GM18519 (cell line): ENCODE results near the gene CHRNA1.

Source experiments
- ATAC-seq: cut with Tn5 transposase; IDR thresholded peaks from one replicate; pipeline ENCODE4 v1.9.1; 2021; ENCODE audit warnings: mild to moderate bottlenecking, moderate library complexity; ENCODE audit not compliant: unreplicated experiment, low FRiP score

CHRNA1 gene

DNA sequence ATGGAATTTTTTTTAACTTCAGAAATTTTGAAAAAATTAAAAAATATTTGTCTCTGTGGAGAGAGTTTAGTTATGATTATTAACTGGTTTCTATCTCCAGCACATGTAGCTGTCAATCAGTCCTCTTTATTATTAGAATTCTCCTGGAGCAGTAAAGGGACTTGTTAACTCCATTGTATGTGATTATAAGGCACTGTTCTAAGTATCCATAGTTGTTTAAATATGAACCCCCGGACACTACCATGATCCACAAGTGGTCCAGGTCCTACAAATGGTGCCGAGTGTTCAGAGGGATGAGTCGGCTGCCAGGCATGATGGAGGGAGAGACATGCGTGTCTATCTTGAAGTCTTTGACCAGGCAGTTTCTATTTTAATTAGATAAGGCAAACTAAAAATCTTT is 492 bp downstream of the CHRNA1 start:
- no peak for ATAC-seq

DNA sequence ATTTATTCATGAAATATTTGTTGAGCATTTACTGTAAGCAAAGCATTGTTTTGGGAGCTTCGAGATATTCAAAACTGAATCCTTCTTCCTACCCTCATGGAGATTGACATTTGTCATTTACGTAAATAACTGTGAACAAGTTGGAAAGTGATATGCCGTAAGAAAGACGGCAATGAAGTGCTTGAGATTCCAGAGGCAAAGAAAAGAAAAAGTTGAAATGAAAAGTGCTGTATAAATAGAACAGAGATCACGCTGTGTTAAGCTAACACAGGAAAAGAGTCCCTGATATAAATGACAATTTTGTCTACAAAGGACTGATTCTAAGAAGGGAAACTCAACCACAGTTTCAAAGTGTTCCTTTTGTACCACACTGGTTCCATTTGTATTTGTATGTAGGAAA is 1.8 kb downstream of the CHRNA1 start:
- no peak for ATAC-seq

DNA sequence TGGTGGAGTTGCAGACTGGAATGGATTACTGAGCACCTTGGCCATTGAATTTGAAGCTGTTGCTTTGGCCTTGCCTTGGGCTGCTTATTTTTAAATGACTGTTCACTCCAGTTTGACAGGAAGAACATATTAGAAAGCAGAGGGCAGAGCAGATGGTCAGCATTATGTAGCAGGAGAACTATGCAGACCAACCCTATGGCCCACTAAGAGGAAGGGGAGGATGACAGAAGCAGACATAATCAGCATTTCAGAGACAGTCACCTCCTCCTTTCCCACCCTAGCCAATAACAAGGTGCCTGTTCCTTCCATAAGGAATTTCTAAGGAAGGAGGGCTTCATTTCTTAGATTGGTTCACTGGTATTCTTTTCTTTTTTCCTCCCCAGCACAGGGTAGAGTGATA is 2.4 kb downstream of the CHRNA1 start:
- ATAC-seq, result no peak

DNA sequence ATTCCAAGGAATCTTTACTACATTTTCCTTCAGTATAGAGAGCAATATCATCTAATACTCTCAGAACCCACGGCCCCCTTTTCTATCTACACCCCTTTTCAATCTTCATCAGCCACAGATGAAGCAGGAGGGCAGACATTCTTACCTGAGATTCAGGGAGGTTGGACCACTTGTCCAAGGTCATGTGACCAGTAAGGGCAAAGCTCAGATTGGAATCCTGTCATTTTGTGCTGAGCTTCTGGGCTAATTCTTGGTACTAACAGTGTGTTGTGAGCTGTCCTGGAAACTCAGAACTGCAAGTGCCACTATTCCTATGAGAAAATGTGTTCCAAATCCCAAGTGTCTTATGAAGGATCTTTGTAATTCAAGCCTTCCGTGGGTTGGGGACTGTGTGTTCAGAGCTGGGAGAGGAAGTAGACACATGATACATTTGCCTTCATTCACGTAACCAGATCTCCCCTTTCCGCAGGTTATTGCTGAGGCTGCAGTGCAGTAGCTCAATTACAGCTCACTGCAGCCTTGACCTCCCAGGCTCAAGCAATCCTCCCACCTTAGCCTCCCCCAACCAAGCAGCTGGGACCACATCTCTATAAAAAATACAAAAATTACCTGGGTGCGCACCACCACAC is 3.3 kb downstream of the CHRNA1 start:
- no peak for ATAC-seq

DNA sequence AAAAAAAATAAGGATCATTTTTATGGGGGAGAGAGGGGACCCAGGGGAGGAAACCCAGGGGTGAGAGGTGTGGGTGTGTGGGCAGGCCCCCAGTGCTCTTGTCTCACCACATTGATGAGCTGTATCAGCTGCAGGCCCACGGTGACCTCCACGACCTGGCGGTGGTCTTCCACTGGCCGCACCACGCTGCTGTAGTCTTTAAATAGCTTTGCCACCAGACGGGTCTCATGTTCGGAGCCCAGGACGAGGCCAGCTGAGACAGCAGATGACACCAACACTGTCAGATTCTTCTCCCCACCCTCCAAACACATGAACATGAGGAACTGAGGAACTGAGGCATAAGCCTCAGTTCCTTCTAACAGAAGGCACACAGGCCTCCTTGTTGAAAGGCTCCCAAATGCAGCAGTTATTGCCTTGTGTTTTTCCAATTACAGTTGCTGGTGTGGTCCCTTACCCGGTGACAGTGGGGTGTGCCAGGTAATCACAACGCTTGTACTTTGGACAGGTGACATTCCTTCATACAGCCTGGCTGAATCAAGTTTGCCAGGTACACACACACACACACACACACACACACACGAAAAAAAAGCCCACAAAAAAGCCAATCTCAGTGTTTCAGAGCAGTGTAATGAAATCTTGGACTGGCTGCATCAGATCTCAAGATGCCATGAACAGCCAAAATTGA is 4.7 kb downstream of the CHRNA1 start:
- no peak for ATAC-seq

DNA sequence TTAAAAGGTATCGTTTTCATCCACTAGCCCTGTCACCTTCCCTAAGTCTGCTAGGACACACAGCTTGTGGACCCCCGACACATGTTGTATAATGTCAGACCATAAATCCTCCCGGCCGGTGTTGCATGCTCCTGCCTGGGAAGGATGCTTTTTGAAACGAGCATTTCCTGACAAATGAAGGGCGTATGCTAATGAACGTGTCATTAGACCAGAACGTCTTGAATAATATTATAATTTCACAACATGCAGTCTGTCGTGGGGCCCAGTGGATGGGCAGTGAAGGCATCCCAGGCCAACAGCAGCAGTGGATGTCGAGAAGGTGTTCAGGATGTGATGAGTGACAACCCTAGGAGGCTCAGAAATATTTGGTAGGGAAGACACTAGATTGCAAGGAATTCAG is 7.5 kb downstream of the CHRNA1 start:
- no peak for ATAC-seq

DNA sequence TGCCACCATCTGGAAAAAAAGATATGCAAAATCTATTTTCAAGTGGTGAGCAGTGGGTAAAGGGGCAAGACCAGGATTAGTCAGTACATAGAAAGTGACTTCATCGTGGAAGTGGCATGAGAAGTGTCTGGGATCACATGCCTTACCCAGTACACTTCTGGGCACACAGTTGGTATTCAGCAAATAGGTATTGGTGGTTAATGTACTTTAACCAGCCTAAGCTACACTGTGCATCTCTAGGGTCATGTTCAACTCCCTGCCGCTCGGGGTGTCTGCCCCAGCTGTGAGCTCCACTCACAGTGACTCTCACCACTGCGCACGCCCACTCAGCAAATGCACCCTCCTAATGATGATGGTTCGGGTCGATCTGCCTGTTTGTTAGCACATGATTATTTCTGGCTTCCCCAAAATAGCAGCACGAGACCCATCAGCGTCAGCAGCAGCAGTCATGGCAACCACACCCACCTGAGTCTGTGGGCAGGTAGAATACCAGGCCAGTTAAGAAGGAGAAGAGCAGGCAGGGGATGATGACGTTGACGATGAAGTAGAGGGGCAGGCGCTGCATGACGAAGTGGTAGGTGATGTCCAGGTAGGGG is 11.1 kb downstream of the CHRNA1 start:
- ATAC-seq, result peak; percentile 32

DNA sequence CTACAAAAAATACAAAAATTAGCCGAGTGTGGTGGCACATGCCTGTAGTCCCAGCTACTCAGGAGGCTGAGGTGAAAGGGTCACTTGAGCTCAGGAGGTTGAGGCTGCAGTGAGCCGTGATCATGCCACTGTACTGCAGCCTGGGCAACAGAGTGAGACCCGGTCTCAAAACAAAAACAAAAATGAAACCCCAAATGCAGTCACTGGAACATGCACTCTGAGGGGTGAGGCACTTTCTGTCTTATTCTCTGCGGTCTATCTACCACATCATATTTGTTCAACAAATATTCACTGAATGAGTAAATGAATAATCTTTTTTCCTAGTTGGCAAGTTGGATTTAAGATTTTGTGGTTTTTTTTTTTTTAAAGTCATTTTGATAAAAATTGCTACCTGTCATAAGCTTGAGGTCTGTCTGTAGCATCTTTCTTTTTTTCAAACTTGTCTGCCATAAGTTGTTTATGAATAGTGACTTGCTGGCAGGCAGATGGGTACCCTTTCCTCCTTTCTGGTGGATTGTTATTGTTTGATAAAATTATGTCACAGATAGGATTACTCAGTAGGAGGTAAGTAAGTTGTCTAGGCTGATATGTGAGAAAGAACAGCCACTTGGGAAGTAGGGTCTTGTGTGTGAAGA is 11.8 kb downstream of the CHRNA1 start:
- peak; percentile 79 for ATAC-seq

DNA sequence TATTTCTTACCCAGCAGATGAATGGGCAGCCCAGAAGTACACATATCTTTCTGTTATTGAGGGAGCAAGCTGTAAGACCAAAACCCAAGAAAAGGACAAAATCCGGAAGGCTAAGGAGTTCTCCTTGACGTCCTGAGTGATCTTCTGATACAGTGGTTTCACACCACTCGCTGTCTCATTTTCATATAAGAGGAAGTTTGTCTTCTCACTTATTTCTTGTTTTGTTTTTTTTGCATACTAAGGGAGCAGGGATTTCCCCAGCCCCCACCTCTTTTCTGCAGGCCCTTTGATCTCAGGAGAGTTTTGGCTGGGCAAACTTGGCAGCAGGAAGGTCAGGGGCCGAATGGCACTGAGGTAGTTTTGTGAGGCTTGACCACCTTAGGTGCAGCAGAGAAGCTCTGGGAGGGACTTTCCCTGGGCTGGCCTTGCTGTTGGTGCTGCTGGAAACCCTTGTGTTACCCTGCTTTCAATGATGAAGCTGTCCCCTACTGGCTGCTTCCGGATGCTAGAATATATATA is 13.3 kb downstream of the CHRNA1 start:
- peak; percentile 28 for ATAC-seq

DNA sequence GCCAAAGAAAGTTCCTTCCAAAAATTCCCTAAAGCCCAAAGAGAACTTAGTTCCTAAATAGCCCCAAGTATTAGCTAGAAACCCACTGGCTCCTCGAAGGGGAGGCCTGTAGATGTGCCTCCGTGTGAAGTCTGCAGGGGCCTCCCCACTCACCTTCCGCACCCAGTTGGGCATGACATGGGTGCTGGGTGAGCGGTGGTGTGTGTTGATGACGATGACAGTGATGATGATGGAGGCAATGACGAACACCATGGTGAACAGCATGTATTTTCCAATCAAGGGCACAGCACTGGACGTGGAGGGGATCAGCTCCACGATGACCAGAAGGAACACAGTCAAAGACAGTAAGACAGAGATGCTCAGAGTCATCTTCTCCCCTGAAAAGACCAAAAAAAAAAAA is 14.5 kb downstream of the CHRNA1 start:
- no peak for ATAC-seq

DNA sequence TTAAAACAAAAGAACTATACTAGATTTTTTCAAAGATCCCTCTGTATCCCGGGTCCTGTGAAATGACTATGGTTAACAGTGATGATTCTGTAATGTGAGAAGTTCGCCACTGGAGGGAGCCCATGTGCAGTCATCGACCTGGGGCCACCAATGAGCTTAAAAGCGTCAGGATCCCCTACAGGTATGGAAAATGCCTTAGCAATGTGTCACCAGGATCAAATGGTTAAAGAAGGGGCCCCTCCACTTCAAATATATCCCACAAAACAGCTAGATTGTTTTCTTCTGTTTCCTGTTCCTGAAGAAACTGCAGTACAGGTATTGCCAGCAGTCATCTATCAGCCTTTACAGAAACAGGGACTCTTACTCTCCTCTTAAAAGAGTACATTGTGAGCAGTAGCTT is 15.3 kb downstream of the CHRNA1 start:
- ATAC-seq, result no peak

DNA sequence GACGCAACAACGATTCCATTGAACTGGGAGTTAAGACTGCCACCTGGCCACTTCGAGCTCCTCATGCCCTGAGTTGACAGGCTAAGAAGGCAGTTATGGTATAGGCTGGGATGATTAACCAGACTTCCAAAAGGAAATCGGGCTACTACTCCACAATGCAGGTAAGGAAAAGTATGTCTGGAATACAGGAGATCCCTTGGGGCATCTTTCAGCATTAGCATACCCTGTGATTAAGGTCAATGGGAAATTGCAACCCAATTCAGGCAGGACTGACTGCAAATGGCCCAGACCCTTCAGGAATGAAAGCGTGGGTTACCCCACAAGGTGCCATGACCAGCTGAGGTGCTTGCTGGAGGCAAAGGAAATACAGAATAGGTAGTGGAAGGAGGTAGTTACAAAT is 19.1 kb downstream of the CHRNA1 start:
- ATAC-seq, result no peak

DNA sequence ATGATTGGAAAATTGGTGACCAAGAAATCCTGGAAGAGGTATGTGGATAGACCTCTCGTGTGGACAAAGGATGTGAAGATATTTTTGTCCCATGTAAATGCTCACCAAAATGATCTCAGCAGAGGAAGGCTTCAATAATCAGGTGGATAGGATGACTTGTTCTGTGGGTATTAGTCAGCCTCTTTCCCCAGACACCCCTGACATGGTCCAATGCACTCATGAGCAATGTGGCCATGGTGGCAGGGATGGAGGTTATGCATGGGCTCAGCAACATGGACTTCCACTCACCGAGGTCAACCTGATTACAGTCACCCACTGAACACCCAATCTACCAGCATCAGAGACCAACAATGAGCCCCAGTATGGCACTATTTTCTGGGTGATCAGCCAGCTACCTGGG is 20.2 kb downstream of the CHRNA1 start:
- no peak for ATAC-seq

DNA sequence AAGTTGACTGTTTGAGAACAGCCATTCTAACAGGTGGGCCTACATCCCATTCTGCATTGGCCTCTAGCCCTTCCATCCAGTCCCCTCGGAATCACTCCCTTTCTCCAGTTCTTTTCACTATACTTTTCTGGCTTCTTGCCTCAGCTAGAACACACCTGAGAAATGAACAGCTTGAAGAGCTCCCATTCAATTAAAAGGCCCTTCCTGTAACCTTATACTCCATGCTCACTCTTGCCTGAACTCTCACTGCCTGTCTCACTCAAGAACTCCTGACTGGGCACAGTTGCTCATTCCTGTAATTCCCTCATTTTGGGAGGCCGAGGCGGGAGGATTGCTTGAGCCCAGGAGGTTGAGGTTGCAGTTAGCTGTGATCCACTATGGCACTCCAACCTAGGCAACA is 23.6 kb downstream of the CHRNA1 start:
- ATAC-seq, result no peak

DNA sequence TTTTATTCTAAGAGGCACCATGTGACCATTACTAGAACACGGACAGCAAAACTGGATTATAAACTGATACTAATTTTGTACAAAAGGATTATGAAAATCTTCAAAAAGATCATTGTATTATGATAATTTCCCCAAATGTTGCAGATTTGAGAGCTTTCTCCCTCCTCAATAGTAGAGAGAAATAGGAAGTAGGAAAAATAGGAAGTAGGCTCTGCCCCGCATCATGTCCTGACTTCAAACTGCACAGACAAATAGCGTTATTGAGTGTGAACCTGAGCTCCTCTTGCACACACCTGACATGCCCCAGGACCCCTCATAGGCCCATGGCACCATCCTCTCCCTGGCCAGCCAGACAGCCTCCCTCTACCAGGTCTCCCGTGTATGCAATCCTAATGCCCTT is 25.4 kb downstream of the CHRNA1 start:
- no peak for ATAC-seq

DNA sequence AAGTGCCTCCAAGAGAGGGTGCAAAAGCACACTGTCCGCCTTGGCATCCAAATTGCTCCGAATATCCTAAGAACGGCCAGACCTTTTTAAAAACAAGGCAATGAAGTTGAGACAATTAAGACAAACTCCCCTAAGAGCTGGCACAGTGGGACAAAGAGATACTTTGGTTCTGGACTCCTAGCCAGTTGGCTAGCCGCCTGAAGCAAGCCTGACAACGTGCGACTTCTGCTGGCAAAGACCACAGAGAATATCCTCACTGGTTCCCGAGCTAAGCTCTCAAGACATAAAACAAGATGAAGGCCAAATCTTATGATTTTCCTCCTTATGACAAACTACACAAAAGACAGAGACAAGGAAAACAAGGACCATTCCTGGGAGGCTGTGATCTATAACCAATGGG is 32.7 kb downstream of the CHRNA1 start:
- no peak for ATAC-seq

DNA sequence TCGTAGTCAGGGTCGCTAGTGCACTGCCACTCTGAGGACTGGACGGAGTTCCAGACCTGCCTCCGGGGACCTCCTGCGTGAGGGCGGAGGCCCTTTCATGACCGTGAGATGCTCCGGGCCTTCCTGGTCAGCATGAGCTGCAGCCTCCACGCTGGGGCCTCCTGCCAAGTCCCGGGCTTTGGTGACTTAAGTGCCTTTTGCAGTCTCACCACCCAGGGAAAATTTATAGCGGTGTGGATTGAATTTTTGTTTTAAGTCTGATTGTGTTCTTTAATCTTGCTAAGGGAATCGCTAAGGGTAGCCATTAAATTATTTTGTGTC is 33.6 kb downstream of the CHRNA1 start:
- no peak for ATAC-seq

DNA sequence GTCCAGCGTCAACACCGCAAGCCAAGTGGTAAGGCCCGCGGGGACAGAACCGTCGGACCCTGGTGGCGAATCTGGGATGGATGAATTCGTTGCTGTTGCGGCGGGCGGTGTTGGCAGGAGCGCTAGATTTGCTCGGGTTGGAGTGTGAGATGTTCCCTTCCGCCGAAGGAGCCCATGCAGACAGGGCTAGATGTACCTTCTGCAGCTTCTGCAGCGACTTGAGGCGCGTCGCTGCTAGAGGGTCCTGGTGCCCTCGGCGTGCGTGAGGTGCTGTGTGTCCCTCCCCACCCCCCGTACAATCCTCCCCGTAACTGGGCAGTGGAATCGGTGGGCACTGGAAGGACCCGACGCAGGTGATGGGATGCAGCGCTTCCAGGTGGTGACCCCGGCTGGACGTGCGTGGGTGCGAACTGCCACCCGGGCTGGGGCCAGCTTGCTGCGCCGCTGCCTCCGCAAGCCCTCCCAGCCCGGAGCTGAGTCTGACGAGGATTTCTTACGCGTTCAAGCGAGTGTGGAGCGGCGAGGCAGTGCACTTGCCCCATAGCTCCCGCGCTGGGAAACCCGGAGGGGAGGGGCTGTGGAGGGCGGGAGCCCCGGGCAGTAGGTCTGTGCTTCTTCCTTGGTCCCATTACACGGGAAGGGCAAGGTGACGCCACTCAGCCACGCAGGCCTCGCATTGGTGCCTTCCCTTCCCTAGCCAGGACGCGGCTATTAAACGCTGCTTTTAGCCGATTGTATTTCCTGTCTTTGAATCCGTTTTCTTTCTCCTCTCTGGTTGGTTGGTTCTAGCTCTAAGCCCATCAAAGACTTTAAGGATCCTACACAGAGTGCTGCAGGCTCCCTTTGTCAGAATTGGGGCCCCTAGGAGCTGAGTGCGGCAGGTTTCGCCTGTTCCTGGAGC is 34.2 kb downstream of the CHRNA1 start:
- ATAC-seq, result no peak

DNA sequence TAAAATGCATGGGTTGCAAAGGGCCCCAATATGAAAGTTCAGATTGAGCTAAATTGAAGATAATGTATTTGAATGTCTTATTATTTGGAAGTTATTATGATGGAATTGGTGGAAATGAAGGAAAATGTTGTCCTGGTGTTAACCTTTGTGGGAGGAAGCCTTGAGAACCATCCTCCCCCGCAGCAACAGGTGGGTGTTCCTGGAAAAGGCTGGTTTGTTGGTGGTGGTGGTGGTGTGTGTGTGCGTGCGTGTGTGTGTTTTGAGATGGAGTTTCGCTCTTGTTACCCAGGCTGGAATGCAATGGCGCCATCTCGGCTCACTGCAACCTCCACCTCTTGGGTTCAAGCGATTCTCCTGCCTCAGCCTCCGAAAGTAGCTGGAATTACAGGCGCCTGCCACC is 36.2 kb downstream of the CHRNA1 start:
- no peak for ATAC-seq

DNA sequence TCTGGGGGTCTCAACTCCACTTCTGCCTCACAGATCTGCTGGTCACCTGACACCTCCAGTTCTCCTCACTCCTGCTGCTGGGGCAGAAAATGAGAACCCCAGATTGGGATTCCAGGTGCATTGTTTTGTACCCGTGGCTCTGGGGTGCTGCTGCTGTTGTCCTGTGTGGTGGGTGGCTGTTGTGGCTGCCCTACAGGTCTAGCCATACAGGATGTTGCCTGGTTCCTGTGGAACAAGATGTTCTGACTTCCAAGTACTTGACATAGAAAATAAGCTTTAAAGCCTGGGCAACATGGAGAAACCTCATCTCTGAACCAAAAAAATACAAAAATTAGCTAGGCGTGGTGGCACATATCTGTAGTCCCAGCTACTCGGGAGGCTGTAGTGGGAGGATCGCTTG is 38.1 kb downstream of the CHRNA1 start:
- no peak for ATAC-seq
